PC-3 (cell line): ENCODE results near the gene FNDC4.

Source experiments
- CTCF ChIP-seq: fragments of 300-600 bp; sonication (generic); conservative IDR thresholded peaks from 2 replicates; pipeline ENCODE4 v1.5.1; 2017; ENCODE audit warnings: antibody characterized with exemption, low read depth, mild to moderate bottlenecking, low read length
- EZH2 ChIP-seq: fragments of 300-600 bp; sonication (generic); IDR thresholded peaks from one replicate; pipeline ENCODE4 v1.6.1; 2017; ENCODE audit warnings: antibody characterized with exemption, mild to moderate bottlenecking, low read length; ENCODE audit not compliant: unreplicated experiment
- EZH2phosphoT487 ChIP-seq: fragments of 300-600 bp; sonication (generic); IDR thresholded peaks from 2 replicates; pipeline ENCODE4 v1.6.1; 2018; ENCODE audit warnings: mild to moderate bottlenecking, antibody characterized with exemption, low read length, borderline replicate concordance

GRCh38 chr2:27507293-27507692 is 12.3 kb upstream of the FNDC4 start:
- TF ChIP-seq CTCF (no peak), EZH2 (no peak), EZH2phosphoT487 (no peak)
